Measurements from ENCODE around the gene CABYR. TPM values are rescaled to one million over a fixed set of nuclear protein-coding genes. Genes with fewer than 3 reads are reported as not detected.

Gene CABYR
- total and polyA plus RNA-seq, 2 of the 13 experiments (the other 11 are each of a cell fraction or from before 2014, with no cell fraction given), result 0.71 to 0.88 TPM

DNA sequence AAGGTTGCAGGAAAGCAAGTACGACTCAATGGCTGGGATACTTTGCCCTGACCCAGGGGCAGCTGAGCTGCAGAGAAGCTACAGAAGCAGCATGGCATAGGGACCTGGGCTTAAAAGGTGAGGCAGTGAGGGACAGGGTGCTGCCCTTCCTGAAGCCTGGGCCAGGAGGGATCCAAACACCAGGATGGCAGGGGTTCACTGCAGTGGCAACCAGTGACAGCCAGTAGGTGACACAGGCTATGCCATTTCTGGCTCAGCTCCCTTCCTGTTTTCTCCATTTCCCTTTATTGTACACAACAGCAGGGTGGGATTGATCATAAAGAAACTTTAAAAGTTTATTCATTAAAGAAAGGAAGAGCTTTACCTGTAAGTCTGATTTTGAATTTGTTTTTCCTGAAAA is 48.8 kb downstream of the CABYR start:
- Histone ChIP-seq H3K9me3 (ENCODE audit: low read length) (no peaks in the 10 kb centered on the region), H3K4me2 (ENCODE audit: low read depth, low read length) (no peak overlapping the region), H3K36me3 (replicated peaks in 1 of 2; ENCODE audit: control insufficient read depth in 1 of 2, insufficient read depth in 2 of 2, low read length in 2 of 2) (no peaks in the 10 kb centered on the region), H3K9ac (ENCODE audit: insufficient read depth, low read depth, low read length) (no peak overlapping the region), H3K79me2 (ENCODE audit: insufficient read depth, low read length) (no peaks in the 10 kb centered on the region), H2AFZ (ENCODE audit: low read length) (no peak overlapping the region), H3K27ac (ENCODE audit: extremely low read length, insufficient read depth, low read length) (no peak overlapping the region), H4K20me1 (ENCODE audit: insufficient read depth, low read length) (no peaks in the 10 kb centered on the region), H3K27me3 (ENCODE audit: control insufficient read depth in 1 of 2, insufficient read depth in 2 of 2, low read length in 2 of 2) (no peaks in the 10 kb centered on the region; a peak in 1 of 5 replicates), H3K4me1 (ENCODE audit: insufficient read depth, low read length) (no peaks in the 10 kb centered on the region), H3K4me3 (replicated peaks in 1 of 3; ENCODE audit: insufficient read depth in 1 of 3, low read depth in 2 of 3, low read length in 3 of 3) (no peak overlapping the region)
- ChIA-PET CTCF (ENCODE audit: low intra/inter-chr PET ratio, low total read pairs) (no interaction called here), POLR2A (no interaction called here)
- intact Hi-C loops (cut with micrococcal nuclease; ENCODE audit: unreplicated experiment), result no loop called here
- BruUV-seq (replicated peaks), result no TSS peak
- FAIRE-seq (no peak), DNase-seq (ENCODE audit: low spot score) (no peak), ATAC-seq (no peak)
- in situ Hi-C loops (cut with HindIII; ENCODE audit: extremely low pct_ligation_motif_present, low pct_unique_long_range_greater_than_20kb), result no loop called here
- WGBS (ENCODE audit: low lambda C conversion rate), result 36% methylated on average over 1 of the region's 1 CpG
- TF ChIP-seq HNF1B (CRISPR knock-in tag; IDR thresholded peaks at IDR 0.05) (no peak), ZNF331 (CRISPR knock-in tag; IDR thresholded peaks at IDR 0.05) (no peak), FOXM1 (CRISPR knock-in tag; IDR thresholded peaks at IDR 0.05) (no peak), KAT7 (CRISPR knock-in tag; IDR thresholded peaks at IDR 0.05; ENCODE audit: borderline replicate concordance) (no peak), IRF9 (CRISPR knock-in tag; IDR thresholded peaks at IDR 0.05; ENCODE audit: borderline replicate concordance) (no peak), MXI1 (IDR thresholded peaks at IDR 0.05; ENCODE audit: borderline replicate concordance, low read depth, low read length) (no peak), GABPB1 (CRISPR knock-in tag; IDR thresholded peaks at IDR 0.05) (no peak), NFE2L2 (IDR thresholded peaks at IDR 0.05; ENCODE audit: low read length) (no peak)
- TF ChIP-seq, protein P1, sequence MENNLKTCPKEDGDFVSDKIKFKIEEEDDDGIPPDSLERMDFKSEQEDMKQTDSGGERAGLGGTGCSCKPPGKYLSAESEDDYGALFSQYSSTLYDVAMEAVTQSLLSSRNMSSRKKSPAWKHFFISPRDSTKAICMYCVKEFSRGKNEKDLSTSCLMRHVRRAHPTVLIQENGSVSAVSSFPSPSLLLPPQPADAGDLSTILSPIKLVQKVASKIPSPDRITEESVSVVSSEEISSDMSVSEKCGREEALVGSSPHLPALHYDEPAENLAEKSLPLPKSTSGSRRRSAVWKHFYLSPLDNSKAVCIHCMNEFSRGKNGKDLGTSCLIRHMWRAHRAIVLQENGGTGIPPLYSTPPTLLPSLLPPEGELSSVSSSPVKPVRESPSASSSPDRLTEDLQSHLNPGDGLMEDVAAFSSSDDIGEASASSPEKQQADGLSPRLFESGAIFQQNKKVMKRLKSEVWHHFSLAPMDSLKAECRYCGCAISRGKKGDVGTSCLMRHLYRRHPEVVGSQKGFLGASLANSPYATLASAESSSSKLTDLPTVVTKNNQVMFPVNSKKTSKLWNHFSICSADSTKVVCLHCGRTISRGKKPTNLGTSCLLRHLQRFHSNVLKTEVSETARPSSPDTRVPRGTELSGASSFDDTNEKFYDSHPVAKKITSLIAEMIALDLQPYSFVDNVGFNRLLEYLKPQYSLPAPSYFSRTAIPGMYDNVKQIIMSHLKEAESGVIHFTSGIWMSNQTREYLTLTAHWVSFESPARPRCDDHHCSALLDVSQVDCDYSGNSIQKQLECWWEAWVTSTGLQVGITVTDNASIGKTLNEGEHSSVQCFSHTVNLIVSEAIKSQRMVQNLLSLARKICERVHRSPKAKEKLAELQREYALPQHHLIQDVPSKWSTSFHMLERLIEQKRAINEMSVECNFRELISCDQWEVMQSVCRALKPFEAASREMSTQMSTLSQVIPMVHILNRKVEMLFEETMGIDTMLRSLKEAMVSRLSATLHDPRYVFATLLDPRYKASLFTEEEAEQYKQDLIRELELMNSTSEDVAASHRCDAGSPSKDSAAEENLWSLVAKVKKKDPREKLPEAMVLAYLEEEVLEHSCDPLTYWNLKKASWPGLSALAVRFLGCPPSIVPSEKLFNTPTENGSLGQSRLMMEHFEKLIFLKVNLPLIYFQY (CRISPR knock-in tag; IDR thresholded peaks at IDR 0.05; ENCODE audit: borderline replicate concordance), result no peak
- TF ChIP-seq, protein P2, sequence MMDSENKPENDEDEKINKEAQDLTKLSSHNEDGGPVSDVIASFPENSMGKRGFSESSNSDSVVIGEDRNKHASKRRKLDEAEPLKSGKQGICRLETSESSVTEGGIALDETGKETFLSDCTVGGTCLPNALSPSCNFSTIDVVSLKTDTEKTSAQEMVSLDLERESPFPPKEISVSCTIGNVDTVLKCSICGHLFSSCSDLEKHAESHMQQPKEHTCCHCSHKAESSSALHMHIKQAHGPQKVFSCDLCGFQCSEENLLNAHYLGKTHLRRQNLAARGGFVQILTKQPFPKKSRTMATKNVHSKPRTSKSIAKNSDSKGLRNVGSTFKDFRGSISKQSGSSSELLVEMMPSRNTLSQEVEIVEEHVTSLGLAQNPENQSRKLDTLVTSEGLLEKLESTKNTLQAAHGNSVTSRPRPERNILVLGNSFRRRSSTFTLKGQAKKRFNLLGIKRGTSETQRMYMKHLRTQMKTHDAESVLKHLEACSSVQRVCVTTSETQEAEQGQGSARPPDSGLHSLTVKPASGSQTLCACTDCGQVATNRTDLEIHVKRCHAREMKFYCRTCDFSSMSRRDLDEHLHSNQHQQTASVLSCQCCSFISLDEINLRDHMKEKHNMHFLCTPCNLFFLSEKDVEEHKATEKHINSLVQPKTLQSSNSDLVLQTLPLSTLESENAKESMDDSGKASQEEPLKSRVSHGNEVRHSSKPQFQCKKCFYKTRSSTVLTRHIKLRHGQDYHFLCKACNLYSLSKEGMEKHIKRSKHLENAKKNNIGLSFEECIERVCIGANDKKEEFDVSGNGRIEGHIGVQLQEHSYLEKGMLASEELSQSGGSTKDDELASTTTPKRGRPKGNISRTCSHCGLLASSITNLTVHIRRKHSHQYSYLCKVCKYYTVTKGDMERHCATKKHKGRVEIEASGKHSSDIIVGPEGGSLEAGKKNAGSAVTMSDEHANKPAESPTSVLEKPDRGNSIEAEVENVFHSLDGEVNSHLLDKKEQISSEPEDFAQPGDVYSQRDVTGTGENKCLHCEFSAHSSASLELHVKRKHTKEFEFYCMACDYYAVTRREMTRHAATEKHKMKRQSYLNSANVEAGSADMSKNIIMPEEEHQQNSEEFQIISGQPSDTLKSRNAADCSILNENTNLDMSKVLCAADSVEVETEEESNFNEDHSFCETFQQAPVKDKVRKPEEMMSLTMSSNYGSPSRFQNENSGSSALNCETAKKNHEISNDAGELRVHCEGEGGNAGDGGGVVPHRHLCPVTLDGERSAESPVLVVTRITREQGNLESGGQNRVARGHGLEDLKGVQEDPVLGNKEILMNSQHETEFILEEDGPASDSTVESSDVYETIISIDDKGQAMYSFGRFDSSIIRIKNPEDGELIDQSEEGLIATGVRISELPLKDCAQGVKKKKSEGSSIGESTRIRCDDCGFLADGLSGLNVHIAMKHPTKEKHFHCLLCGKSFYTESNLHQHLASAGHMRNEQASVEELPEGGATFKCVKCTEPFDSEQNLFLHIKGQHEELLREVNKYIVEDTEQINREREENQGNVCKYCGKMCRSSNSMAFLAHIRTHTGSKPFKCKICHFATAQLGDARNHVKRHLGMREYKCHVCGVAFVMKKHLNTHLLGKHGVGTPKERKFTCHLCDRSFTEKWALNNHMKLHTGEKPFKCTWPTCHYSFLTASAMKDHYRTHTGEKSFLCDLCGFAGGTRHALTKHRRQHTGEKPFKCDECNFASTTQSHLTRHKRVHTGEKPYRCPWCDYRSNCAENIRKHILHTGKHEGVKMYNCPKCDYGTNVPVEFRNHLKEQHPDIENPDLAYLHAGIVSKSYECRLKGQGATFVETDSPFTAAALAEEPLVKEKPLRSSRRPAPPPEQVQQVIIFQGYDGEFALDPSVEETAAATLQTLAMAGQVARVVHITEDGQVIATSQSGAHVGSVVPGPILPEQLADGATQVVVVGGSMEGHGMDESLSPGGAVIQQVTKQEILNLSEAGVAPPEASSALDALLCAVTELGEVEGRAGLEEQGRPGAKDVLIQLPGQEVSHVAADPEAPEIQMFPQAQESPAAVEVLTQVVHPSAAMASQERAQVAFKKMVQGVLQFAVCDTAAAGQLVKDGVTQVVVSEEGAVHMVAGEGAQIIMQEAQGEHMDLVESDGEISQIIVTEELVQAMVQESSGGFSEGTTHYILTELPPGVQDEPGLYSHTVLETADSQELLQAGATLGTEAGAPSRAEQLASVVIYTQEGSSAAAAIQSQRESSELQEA (CRISPR knock-in tag; IDR thresholded peaks at IDR 0.05; ENCODE audit: not compliant biosample characterization), result no peak

Data from HepG2 (cell line).